ENCODE data around the gene BTBD2.

DNA sequence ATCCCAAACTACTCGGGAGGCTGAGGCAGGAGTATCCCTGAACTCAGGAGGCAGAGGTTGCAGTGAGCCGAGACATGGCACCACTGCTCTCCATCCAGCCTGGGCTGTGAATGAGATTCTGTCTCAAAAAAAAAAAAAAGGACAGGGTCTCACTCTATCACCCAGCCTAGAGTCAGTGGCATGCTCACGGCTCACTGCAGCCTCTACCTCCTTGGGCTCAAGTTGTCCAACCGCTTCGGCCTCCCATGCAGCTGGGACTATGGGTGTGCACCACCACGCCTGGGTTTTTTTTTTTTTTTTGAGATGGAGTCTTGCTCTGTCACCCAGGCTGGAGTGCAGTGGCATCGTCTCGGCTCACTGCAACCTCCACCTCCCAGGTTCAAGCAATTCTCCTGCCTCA, 20.9 kb upstream of the BTBD2 start:
- TF ChIP-seq SAP30 (IDR thresholded peaks at IDR 0.05; ENCODE audit: insufficient read depth, insufficient replicate concordance, low read length) (no peak), POLR2A (IDR thresholded peaks at IDR 0.05; ENCODE audit: control extremely low read depth in 1 of 2, low read depth in 2 of 2, low read length in 2 of 2) (no peak), RFX5 (IDR thresholded peaks at IDR 0.05; ENCODE audit: borderline replicate concordance, low read depth, low read length) (no peak), HDAC6 (IDR thresholded peaks at IDR 0.05; ENCODE audit: low read depth, low read length) (no peak), JUN (IDR thresholded peaks at IDR 0.05; ENCODE audit: low read depth, low read length) (no peak), ATF2 (IDR thresholded peaks at IDR 0.05; ENCODE audit: low read length) (no peak), TEAD4 (IDR thresholded peaks at IDR 0.05; ENCODE audit: low read depth, low read length) (no peak), SUZ12 (IDR thresholded peaks at IDR 0.05; ENCODE audit: low read length) (no peak), CBX8 (IDR thresholded peaks at IDR 0.05; ENCODE audit: borderline replicate concordance, low read depth, low read length) (no peak), JUND (IDR thresholded peaks at IDR 0.05; ENCODE audit: low read length) (no peak), EP300 (IDR thresholded peaks at IDR 0.05; ENCODE audit: borderline replicate concordance in 1 of 2, low read depth in 2 of 2, low read length in 2 of 2) (no peak), HDAC2 (IDR thresholded peaks at IDR 0.05; ENCODE audit: borderline replicate concordance in 1 of 2, low read depth in 2 of 2, low read length in 2 of 2) (no peak)
- TF ChIP-seq, protein P1, sequence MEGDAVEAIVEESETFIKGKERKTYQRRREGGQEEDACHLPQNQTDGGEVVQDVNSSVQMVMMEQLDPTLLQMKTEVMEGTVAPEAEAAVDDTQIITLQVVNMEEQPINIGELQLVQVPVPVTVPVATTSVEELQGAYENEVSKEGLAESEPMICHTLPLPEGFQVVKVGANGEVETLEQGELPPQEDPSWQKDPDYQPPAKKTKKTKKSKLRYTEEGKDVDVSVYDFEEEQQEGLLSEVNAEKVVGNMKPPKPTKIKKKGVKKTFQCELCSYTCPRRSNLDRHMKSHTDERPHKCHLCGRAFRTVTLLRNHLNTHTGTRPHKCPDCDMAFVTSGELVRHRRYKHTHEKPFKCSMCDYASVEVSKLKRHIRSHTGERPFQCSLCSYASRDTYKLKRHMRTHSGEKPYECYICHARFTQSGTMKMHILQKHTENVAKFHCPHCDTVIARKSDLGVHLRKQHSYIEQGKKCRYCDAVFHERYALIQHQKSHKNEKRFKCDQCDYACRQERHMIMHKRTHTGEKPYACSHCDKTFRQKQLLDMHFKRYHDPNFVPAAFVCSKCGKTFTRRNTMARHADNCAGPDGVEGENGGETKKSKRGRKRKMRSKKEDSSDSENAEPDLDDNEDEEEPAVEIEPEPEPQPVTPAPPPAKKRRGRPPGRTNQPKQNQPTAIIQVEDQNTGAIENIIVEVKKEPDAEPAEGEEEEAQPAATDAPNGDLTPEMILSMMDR (IDR thresholded peaks at IDR 0.05; ENCODE audit: control extremely low read depth in 1 of 3, insufficient read depth in 1 of 3, low read depth in 1 of 3, low read length in 3 of 3) = no peak
- TF ChIP-seq, protein P2, sequence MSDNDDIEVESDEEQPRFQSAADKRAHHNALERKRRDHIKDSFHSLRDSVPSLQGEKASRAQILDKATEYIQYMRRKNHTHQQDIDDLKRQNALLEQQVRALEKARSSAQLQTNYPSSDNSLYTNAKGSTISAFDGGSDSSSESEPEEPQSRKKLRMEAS (IDR thresholded peaks at IDR 0.05) = no peak
